GM18861 (cell line): ENCODE measurements around the gene FDCSP.
"Not testable (repeated sequence)": the region's sequence is repeated elsewhere in the genome, so short reads cannot be mapped to it uniquely, and the experiment has no call there.

Experiments used
- ATAC-seq: cut with Tn5 transposase; IDR thresholded peaks from one replicate; pipeline ENCODE4 v1.9.1; 2021; ENCODE audit not compliant: unreplicated experiment

FDCSP gene

GRCh38 chr4:70239131-70239883, 13.4 kb downstream of the FDCSP start:
- no peak for ATAC-seq

- no peak for ATAC-seq
These were observed 14.1 kb downstream of the FDCSP start for GRCh38 chr4:70239884-70240591.

GRCh38 chr4:70242297-70242696, 16.4 kb downstream of the FDCSP start, which contains the start of gene CSN3:
CSN3 (plus strand) TSS chr4:70242597; CDS start chr4:70244820, 2,223 bp downstream.
- not testable (repeated sequence) for ATAC-seq

- ATAC-seq = no peak
These were observed 17.2 kb downstream of the FDCSP start for GRCh38 chr4:70243091-70243490.

- ATAC-seq = no peak
These were observed 25.5 kb downstream of the FDCSP start for GRCh38 chr4:70251250-70251944.

- ATAC-seq = no peak
These were observed 26.0 kb downstream of the FDCSP start for GRCh38 chr4:70251945-70252277.

- no peak for ATAC-seq
These were observed 43.8 kb downstream of the FDCSP start for GRCh38 chr4:70269674-70270073.

- no peak for ATAC-seq
These were observed 51.2 kb downstream of the FDCSP start for GRCh38 chr4:70277121-70277520.

GRCh38 chr4:70280567-70280966, 54.6 kb downstream of the FDCSP start:
- ATAC-seq = no peak
